ENCODE measurements around the gene ARHGAP26. TPM values are rescaled to one million over a fixed set of nuclear protein-coding genes. Genes with fewer than 3 reads are reported as not detected.

Gene ARHGAP26
- polyA plus RNA-seq, 1 donor (not counting 4 experiments of a cell fraction or from before 2014, with no cell fraction given) = 3.9 TPM

DNA sequence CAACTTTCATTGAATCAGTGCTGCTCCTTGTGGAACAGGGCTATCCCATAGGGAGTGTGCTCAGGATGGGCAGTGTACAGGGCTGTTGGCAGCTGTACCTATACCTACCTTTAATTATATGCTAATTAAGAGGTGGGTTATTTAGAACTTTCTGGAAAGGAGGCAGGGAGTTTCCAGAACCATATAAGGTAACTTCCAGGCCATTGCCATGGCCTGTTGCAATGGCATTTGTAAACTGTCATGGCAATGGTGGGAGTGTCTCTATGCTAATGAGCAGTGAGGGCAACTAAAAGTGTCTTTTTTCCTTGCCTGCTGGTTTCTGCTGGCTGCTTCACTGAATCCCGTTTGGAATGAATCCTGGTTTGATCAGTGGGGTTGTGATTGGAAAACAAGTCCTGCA lies 2.3 kb upstream of the ARHGAP26 start:
- TF ChIP-seq, protein P1, sequence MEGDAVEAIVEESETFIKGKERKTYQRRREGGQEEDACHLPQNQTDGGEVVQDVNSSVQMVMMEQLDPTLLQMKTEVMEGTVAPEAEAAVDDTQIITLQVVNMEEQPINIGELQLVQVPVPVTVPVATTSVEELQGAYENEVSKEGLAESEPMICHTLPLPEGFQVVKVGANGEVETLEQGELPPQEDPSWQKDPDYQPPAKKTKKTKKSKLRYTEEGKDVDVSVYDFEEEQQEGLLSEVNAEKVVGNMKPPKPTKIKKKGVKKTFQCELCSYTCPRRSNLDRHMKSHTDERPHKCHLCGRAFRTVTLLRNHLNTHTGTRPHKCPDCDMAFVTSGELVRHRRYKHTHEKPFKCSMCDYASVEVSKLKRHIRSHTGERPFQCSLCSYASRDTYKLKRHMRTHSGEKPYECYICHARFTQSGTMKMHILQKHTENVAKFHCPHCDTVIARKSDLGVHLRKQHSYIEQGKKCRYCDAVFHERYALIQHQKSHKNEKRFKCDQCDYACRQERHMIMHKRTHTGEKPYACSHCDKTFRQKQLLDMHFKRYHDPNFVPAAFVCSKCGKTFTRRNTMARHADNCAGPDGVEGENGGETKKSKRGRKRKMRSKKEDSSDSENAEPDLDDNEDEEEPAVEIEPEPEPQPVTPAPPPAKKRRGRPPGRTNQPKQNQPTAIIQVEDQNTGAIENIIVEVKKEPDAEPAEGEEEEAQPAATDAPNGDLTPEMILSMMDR (optimal IDR thresholded peaks at IDR 0.05 in 1 of 3, IDR thresholded peaks at IDR 0.05 in 1 of 3, conservative IDR thresholded peaks at IDR 0.05 in 1 of 3; ENCODE audit: extremely low read depth in 1 of 3, insufficient read depth in 2 of 3, low read length in 3 of 3) = no peak
- TF ChIP-seq EZH2 (IDR thresholded peaks at IDR 0.05; ENCODE audit: low read length) = no peak
- DNase-seq (ENCODE audit: low read depth, low spot score) (no peak), FAIRE-seq (no peak)
- Histone ChIP-seq H3K36me3 (ENCODE audit: control insufficient read depth in 2 of 2, extremely low read depth in 1 of 2, insufficient read depth in 2 of 2, low read length in 2 of 2) (no peaks in the 10 kb centered on the region), H3K9me1 (ENCODE audit: control insufficient read depth, extremely low read depth, insufficient read depth, low read length) (no peaks in the 10 kb centered on the region), H4K20me1 (ENCODE audit: control insufficient read depth, extremely low read depth, insufficient read depth, low read length) (no peaks in the 10 kb centered on the region), H3K9me3 (ENCODE audit: control insufficient read depth, low read depth, low read length) (peaks cover 2% of the 10 kb centered on the region), H2AFZ (ENCODE audit: control insufficient read depth, low read length) (no peak overlapping the region), H3K4me1 (ENCODE audit: control insufficient read depth, extremely low read depth, insufficient read depth, low read length) (peaks cover 16% of the 10 kb centered on the region), H3K79me2 (ENCODE audit: control insufficient read depth, insufficient read depth, low read length) (no peaks in the 10 kb centered on the region), H3K27ac (ENCODE audit: control insufficient read depth, insufficient read depth, low read length) (no peak overlapping the region), H3K9ac (ENCODE audit: control insufficient read depth, extremely low read depth, insufficient read depth, low read length) (no peak overlapping the region), H3K27me3 (ENCODE audit: control insufficient read depth, extremely low read depth, insufficient read depth, low read length) (no peaks in the 10 kb centered on the region), H3K4me3 (ENCODE audit: control insufficient read depth in 2 of 3, extremely low read depth in 1 of 3, insufficient read depth in 2 of 3, low read depth in 1 of 3, low read length in 3 of 3) (no peak overlapping the region), H3K4me2 (ENCODE audit: control insufficient read depth, extremely low read depth, insufficient read depth, low read depth, low read length) (no peak overlapping the region)
- dilution Hi-C loops (cut with MboI; ENCODE audit: extremely low pct_ligation_motif_present, low sequenced_read_pairs) = no loop called here

DNA sequence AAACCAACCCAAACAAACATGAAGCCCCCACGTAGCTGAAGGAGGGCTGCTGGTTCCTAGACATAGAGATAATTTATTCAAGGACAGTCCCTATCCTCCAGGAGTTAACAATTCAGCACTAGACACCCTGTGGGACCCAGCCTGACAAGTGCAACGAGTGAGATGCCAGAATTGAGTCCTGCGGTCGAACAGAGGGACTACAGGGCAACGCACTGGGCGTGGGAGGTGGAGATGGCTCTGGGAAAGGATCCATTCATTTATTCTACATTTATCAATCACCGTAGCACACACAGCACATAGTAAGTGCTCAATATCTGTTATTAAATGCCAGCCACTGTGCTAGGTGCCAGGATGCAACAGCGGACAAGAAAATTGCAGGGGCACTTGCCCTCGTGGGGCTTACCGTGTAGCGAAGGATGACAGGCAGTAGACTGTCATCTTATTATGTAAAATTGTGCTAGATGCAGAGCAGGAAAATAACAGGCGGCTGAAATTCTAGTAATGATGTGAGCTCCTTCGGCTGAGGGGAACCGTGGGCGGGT lies 855 bp upstream of the ARHGAP26 start:
- Histone ChIP-seq H3K4me1 (ENCODE audit: control insufficient read depth, extremely low read depth, insufficient read depth, low read length) (peaks cover 17% of the 10 kb centered on the region), H3K79me2 (ENCODE audit: control insufficient read depth, insufficient read depth, low read length) (no peaks in the 10 kb centered on the region), H3K27me3 (ENCODE audit: control insufficient read depth, extremely low read depth, insufficient read depth, low read length) (no peaks in the 10 kb centered on the region), H3K36me3 (ENCODE audit: control insufficient read depth in 2 of 2, extremely low read depth in 1 of 2, insufficient read depth in 2 of 2, low read length in 2 of 2) (no peaks in the 10 kb centered on the region), H3K9ac (ENCODE audit: control insufficient read depth, extremely low read depth, insufficient read depth, low read length) (peak overlapping the region; percentile 73), H3K9me3 (ENCODE audit: control insufficient read depth, low read depth, low read length) (no peaks in the 10 kb centered on the region), H3K27ac (ENCODE audit: control insufficient read depth, insufficient read depth, low read length) (no peak overlapping the region), H3K4me3 (ENCODE audit: control insufficient read depth in 2 of 3, extremely low read depth in 1 of 3, insufficient read depth in 2 of 3, low read depth in 1 of 3, low read length in 3 of 3) (peak overlapping the region; percentile 77 to 95 (median 89)), H4K20me1 (ENCODE audit: control insufficient read depth, extremely low read depth, insufficient read depth, low read length) (no peaks in the 10 kb centered on the region), H3K4me2 (ENCODE audit: control insufficient read depth, extremely low read depth, insufficient read depth, low read depth, low read length) (peak overlapping the region; percentile 63), H3K9me1 (ENCODE audit: control insufficient read depth, extremely low read depth, insufficient read depth, low read length) (no peaks in the 10 kb centered on the region), H2AFZ (ENCODE audit: control insufficient read depth, low read length) (peak overlapping the region; percentile 99)
- dilution Hi-C loops (cut with MboI; ENCODE audit: extremely low pct_ligation_motif_present, low sequenced_read_pairs) = no loop called here
- DNase-seq (ENCODE audit: low read depth, low spot score) = no peak
- no peak for FAIRE-seq
- TF ChIP-seq EZH2 (IDR thresholded peaks at IDR 0.05; ENCODE audit: low read length) = no peak
- TF ChIP-seq, protein P1 (optimal IDR thresholded peaks at IDR 0.05 in 1 of 3, IDR thresholded peaks at IDR 0.05 in 1 of 3, conservative IDR thresholded peaks at IDR 0.05 in 1 of 3; ENCODE audit: extremely low read depth in 1 of 3, insufficient read depth in 2 of 3, low read length in 3 of 3) = no peak

All from keratinocyte (primary cell).